RWPE1 (cell line): ENCODE data around the gene TXN2.

Experiments
- CTCF ChIA-PET: fragments of 350-600 bp; sonication (Branson Sonifier 250); formaldehyde crosslinking; extraction: SDS; loops from one replicate; lab custom pipeline; 2021; lab: Yijun Ruan, JAX
- POLR2A ChIA-PET: fragments of 400-600 bp; formaldehyde crosslinking; extraction: SDS; loops from one replicate; lab custom pipeline; 2020; ENCODE audit warnings: antibody characterized with exemption; ENCODE audit not compliant: low non-redundant PET; lab: Yijun Ruan, JAX
- DNase-seq: peaks from one replicate; pipeline ENCODE4 v3.0.0; 2012; ENCODE audit warnings: low spot score
- H3K27ac ChIP-seq: fragments of 450-650 bp; 2 replicates; pipeline ENCODE4 v1.5.1; 2017
- CTCF ChIP-seq: fragments of 450-650 bp; conservative IDR thresholded peaks from 2 replicates; pipeline ENCODE4 v1.5.1; 2017; ENCODE audit warnings: low read depth, mild to moderate bottlenecking

TXN2 gene

DNA sequence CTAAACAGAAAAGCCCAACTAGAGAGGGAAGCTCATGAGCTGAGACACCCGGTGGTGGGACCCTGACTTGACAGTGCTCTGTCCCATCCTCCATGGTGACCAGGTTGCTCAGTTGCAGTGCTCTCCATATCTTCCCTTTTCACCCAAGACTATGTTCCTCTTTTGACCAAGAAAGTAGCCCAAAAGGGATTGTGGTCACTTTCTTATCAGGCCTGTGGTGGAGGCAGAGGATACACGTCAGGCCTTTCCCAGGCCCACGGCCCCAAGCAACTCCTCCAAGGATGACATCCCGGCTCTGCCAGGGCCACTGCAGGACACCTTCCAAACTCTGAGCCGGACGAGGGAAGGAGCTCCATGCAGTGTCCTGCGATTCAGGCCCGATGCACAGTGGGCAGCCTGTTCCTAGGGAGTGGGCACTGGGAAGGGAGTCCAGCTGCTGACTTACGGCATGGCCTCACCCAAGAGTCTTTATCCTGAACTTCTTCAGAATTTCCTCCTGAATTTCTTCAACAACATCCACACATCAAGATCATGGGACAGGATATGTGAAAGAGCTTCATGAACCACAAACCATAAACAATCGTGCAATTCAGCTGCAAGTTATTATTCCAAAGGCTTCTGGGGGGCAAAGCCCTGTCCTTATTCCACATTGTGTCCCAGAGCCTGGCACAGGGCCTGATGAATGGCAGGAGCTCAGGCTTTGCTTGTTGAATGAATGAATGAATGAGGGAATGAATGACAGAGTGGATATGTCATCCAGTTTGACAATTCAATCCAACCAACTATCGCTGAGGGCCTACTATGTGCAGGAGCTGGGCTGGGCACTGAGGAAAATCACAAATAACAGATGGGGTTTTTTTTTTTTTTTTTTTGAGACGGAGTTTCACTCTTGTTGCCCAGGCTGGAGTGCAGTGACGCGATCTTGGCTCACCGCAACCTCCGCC, 57.7 kb downstream of the TXN2 start:
- no peak for DNase-seq
- CTCF ChIA-PET, result no interaction called here
- POLR2A ChIA-PET, result no interaction called here
- TF ChIP-seq CTCF, result no peak
- H3K27ac ChIP-seq, result no peak overlapping the region

- POLR2A ChIA-PET, result no interaction called here
Observed at GRCh38 chr22:36422287-36423014, 59.0 kb downstream of the TXN2 start.

GRCh38 chr22:36419912-36420882, 61.2 kb downstream of the TXN2 start:
- POLR2A ChIA-PET, result no interaction called here
- CTCF ChIA-PET, result no interaction called here
- DNase-seq, result no peak
- TF ChIP-seq CTCF, result no peak
- no peak overlapping the region for H3K27ac ChIP-seq

More at GRCh38 chr22:36422287-36423014, 59.0 kb downstream of the TXN2 start:
- TF ChIP-seq CTCF, result no peak
- DNase-seq, result no peak
- CTCF ChIA-PET, result no interaction called here
- H3K27ac ChIP-seq, result no peak overlapping the region

GRCh38 chr22:36419177-36419911, 62.1 kb downstream of the TXN2 start:
- no peak for TF ChIP-seq CTCF
- DNase-seq, result no peak
- H3K27ac ChIP-seq, result no peak overlapping the region
- ChIA-PET CTCF (no interaction called here), POLR2A (no interaction called here)

DNA sequence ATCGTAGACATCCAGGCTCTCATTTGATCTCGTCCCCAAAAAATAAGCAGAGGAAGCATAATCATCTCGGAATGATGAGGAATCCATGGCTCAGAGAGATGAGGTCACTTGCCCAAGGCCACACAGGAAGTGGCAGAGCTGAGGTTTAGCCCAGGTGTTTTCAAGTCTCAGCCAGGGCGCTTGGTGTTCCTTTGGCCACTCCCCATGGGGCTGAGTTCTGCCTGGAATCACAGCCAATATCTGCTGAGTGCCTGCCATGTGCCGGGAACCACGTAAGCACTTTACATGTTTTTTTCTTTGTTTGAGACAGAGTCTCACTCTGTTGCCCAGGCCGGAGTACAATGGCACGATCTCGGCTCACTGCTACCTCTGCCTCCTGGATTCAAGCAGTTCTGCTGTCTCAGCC, 64.2 kb downstream of the TXN2 start:
- POLR2A ChIA-PET, result no interaction called here
- H3K27ac ChIP-seq, result peak overlapping the region; percentile 75
- no peak for TF ChIP-seq CTCF
- peak; percentile 44 for DNase-seq
- CTCF ChIA-PET, result no interaction called here
